MCF 10A (cell line): ENCODE results near the gene POM121L12. TPM values are rescaled to one million over a fixed set of nuclear protein-coding genes. Genes with fewer than 3 reads are reported as not detected.

Source experiments
- BruUV-seq: library from RNA; stranded (reverse); fragments of 400-500 nt; replicated peaks from 2 replicates; lab custom pipeline; 2021; lab: Mats Ljungman, UMichigan
- CTCF ChIA-PET: fragments of 300-600 bp; sonication (Branson Sonifier 250); formaldehyde crosslinking; extraction: SDS; loops from one replicate; lab custom pipeline; 2021; ENCODE audit warnings: antibody characterized with exemption, inconsistent platforms; lab: Yijun Ruan, JAX
- POLR2A ChIA-PET: fragments of 300-600, 350-650 bp; sonication (Branson Sonifier 250); formaldehyde crosslinking; extraction: SDS; loops from one replicate; lab custom pipeline; 2020; ENCODE audit warnings: antibody characterized with exemption, inconsistent platforms; lab: Yijun Ruan, JAX
- DNase-seq: peaks from one replicate; pipeline ENCODE4 v3.0.0-alpha.2; 2018; ENCODE audit not compliant: unreplicated experiment
- H3K27ac Mint-ChIP-seq: one replicate; pipeline ENCODE4 v1.8.0; 2022; ENCODE audit warnings: mild to moderate bottlenecking, low read depth, mixed read lengths; ENCODE audit not compliant: unreplicated experiment
- H3K27me3 Mint-ChIP-seq: one replicate; pipeline ENCODE4 v1.8.0; 2022; ENCODE audit warnings: mixed read lengths; ENCODE audit not compliant: insufficient read depth, unreplicated experiment
- H3K36me3 Mint-ChIP-seq: one replicate; pipeline ENCODE4 v1.8.0; 2022; ENCODE audit warnings: mild to moderate bottlenecking, moderate library complexity, mixed read lengths; ENCODE audit not compliant: insufficient read depth, unreplicated experiment
- H3K4me1 Mint-ChIP-seq: one replicate; pipeline ENCODE4 v1.8.0; 2022; ENCODE audit warnings: mixed read lengths; ENCODE audit not compliant: insufficient read depth, unreplicated experiment
- H3K4me3 Mint-ChIP-seq: one replicate; pipeline ENCODE4 v1.8.0; 2022; ENCODE audit warnings: mild to moderate bottlenecking, moderate library complexity, mixed read lengths; ENCODE audit not compliant: unreplicated experiment
- H3K9me3 Mint-ChIP-seq: one replicate; pipeline ENCODE4 v1.8.0; 2022; ENCODE audit warnings: mixed read lengths; ENCODE audit not compliant: unreplicated experiment
- CTCF ChIP-seq: fragments of 200-600 bp; IDR thresholded peaks from one replicate; pipeline ENCODE4 v1.8.0; 2022; ENCODE audit warnings: antibody characterized with exemption, mild to moderate bottlenecking; ENCODE audit not compliant: unreplicated experiment
- intact Hi-C: fragments of 100-400 bp; cut with micrococcal nuclease; formaldehyde crosslinking; loops from 2 replicates; pipeline ENCODE4 v1.14.1; 2022
- total RNA-seq: library from RNA; stranded (reverse); gene quantifications from 2 replicates; pipeline ENCODE4 v1.2.3, GENCODE V29; 2022

POM121L12 gene
- total RNA-seq, 1 experiment from 2014 or later, result not detected

- Mint-ChIP-seq H3K4me1 (no peaks in the 10 kb centered on the region), H3K9me3 (peaks cover 8% of the 10 kb centered on the region), H3K4me3 (no peak overlapping the region), H3K27ac (no peak overlapping the region), H3K27me3 (peaks cover 48% of the 10 kb centered on the region), H3K36me3 (no peaks in the 10 kb centered on the region)
- POLR2A ChIA-PET, result no interaction called here
- no TSS peak for BruUV-seq
- DNase-seq, result no peak
- CTCF ChIA-PET, result interaction anchor here (0.9 kb wide), 1 partner anchor 37 kb away, joined by 3 read pairs; no protein-coding TSS in a partner anchor
- intact Hi-C loops, result no loop called here
- TF ChIP-seq CTCF, result no peak
These were observed 39.8 kb upstream of the POM121L12 start for GRCh38 chr7:52995676-52996075.

GRCh38 chr7:53001221-53001620 is 34.2 kb upstream of the POM121L12 start:
- peaks cover 5% of the 10 kb centered on the region for H3K27me3 Mint-ChIP-seq

GRCh38 chr7:53002389-53002788 is 33.0 kb upstream of the POM121L12 start:
- no peak for DNase-seq
- no peak for TF ChIP-seq CTCF
- no peaks in the 10 kb centered on the region for H3K36me3 Mint-ChIP-seq

More at GRCh38 chr7:53001221-53001620, 34.2 kb upstream of the POM121L12 start:
- intact Hi-C loops, result no loop called here
- no peak overlapping the region for H3K4me3 Mint-ChIP-seq
- no peak overlapping the region for H3K27ac Mint-ChIP-seq
- no peaks in the 10 kb centered on the region for H3K36me3 Mint-ChIP-seq
- no peaks in the 10 kb centered on the region for H3K9me3 Mint-ChIP-seq
- H3K4me1 Mint-ChIP-seq, result no peaks in the 10 kb centered on the region
- no TSS peak for BruUV-seq
- ChIA-PET CTCF (no interaction called here), POLR2A (interaction anchor here (0.6 kb wide), 1 partner anchor 18 kb away, joined by 4 read pairs; no protein-coding TSS in a partner anchor)
- DNase-seq, result no peak
- TF ChIP-seq CTCF, result no peak

GRCh38 chr7:53003653-53004445 is 31.6 kb upstream of the POM121L12 start:
- ChIA-PET CTCF (interaction anchor here (0.6 kb wide), 1 partner anchor 879 kb away, joined by 3 read pairs; no protein-coding TSS in a partner anchor), POLR2A (no interaction called here)
- H3K4me3 Mint-ChIP-seq, result no peak overlapping the region
- H3K27ac Mint-ChIP-seq, result no peak overlapping the region
- H3K4me1 Mint-ChIP-seq, result no peaks in the 10 kb centered on the region
- H3K27me3 Mint-ChIP-seq, result no peaks in the 10 kb centered on the region
- H3K9me3 Mint-ChIP-seq, result peaks cover 8% of the 10 kb centered on the region
- no peak for DNase-seq
- BruUV-seq, result no TSS peak
- intact Hi-C loops, result no loop called here
- TF ChIP-seq CTCF, result no peak
- H3K36me3 Mint-ChIP-seq, result no peaks in the 10 kb centered on the region

More at GRCh38 chr7:53002389-53002788, 33.0 kb upstream of the POM121L12 start:
- H3K27me3 Mint-ChIP-seq, result no peaks in the 10 kb centered on the region
- H3K4me1 Mint-ChIP-seq, result no peaks in the 10 kb centered on the region
- CTCF ChIA-PET, result no interaction called here
- POLR2A ChIA-PET, result no interaction called here
- no TSS peak for BruUV-seq
- no peak overlapping the region for H3K4me3 Mint-ChIP-seq
- intact Hi-C loops, result no loop called here
- H3K27ac Mint-ChIP-seq, result no peak overlapping the region
- peaks cover 8% of the 10 kb centered on the region for H3K9me3 Mint-ChIP-seq
